NCI-H446 treated with DMSO at 0.1 percent for 48 hours (cell line): ENCODE results near the gene CIC.
"Not testable (repeated sequence)": the region's sequence is repeated elsewhere in the genome, so short reads cannot be mapped to it uniquely, and the experiment has no call there.

Experiments used
- DNase-seq: peaks from one replicate; lab custom pipeline; 2025; lab: John Stamatoyannopoulos, UW

CIC gene

GRCh38 chr19:42333975-42334696 is 65.1 kb downstream of the CIC start:
- no peak for DNase-seq

- DNase-seq, result no peak
Observed at GRCh38 chr19:42334697-42335373, 65.8 kb downstream of the CIC start.

GRCh38 chr19:42335374-42335936 is 66.4 kb downstream of the CIC start:
- no peak for DNase-seq

GRCh38 chr19:42335971-42336370 is 66.9 kb downstream of the CIC start:
- DNase-seq, result no peak

- not testable (repeated sequence) for DNase-seq
Observed at GRCh38 chr19:42339126-42339860, 70.2 kb downstream of the CIC start.

- not testable (repeated sequence) for DNase-seq
Observed at GRCh38 chr19:42339922-42340321, 70.9 kb downstream of the CIC start.

- DNase-seq, result no peak
Observed at GRCh38 chr19:42343344-42344110, 74.5 kb downstream of the CIC start.

GRCh38 chr19:42344336-42344893 is 75.4 kb downstream of the CIC start:
- DNase-seq, result no peak
